Thyroid gland (tissue), 4 donors: ENCODE data around the gene PSMD5. TPM values are rescaled to one million over a fixed set of nuclear protein-coding genes. Genes with fewer than 3 reads are reported as not detected.

Experiments
- DNase-seq, 2 donors: peaks; one replicate each; pipeline ENCODE4 v3.0.0-alpha.2; 2019
- H3K27ac ChIP-seq, 3 donors: fragments of 200-600 bp; sonication (generic); 1 replicate in 2 of 3; 2 replicates in 1 of 3; pipeline ENCODE4 v1.5.1; 2016 to 2019; ENCODE audit warnings: mild to moderate bottlenecking in 1 of 3, moderate library complexity in 1 of 3
- H3K27me3 ChIP-seq: fragments of 200-600 bp; sonication (generic); one replicate; pipeline ENCODE4 v1.5.1; 2019
- H3K36me3 ChIP-seq, 2 donors: fragments of 200-600 bp; sonication (generic); one replicate each; pipeline ENCODE4 v1.5.1; 2016 to 2019
- H3K4me1 ChIP-seq, 2 donors: fragments of 200-600 bp; sonication (generic); one replicate each; pipeline ENCODE4 v1.5.1; 2017 to 2019
- H3K4me3 ChIP-seq, 3 donors: fragments of 200-600 bp; sonication (generic); replicated peaks in 1 of 3; 1 replicate in 2 of 3; 2 replicates in 1 of 3; pipeline ENCODE4 v1.5.1; 2016; ENCODE audit warnings: mild to moderate bottlenecking in 1 of 3
- H3K9me3 ChIP-seq: fragments of 200-600 bp; sonication (generic); one replicate; pipeline ENCODE4 v1.5.1; 2017
- CTCF ChIP-seq, 6 experiments: fragments of 200-600 bp in 3 of 6; fragments of 450-650 bp in 3 of 6; sonication (generic) in 3 of 6; IDR thresholded peaks; one replicate each; pipeline ENCODE4 v1.5.1; 2016 to 2019; ENCODE audit warnings: antibody characterized with exemption in 6 of 6, mild to moderate bottlenecking in 2 of 6, inconsistent platforms in 1 of 6, moderate library complexity in 1 of 6
- POLR2A ChIP-seq, 2 donors: fragments of 450-650 bp; IDR thresholded peaks; one replicate each; pipeline ENCODE4 v1.6.1; 2017; ENCODE audit warnings: antibody characterized with exemption in 2 of 2, mild to moderate bottlenecking in 2 of 2, moderate library complexity in 1 of 2
- WGBS, 2 donors: methylation state at CpG; one replicate each; pipeline ENCODE4 v1.1.5; 2017; 5-methylcytosine and 5-hydroxymethylcytosine counted together
- intact Hi-C: fragments of 100-400 bp; cut with DNase I; formaldehyde crosslinking; loops from one replicate; pipeline ENCODE4 v1.15.1; 2023
- total RNA-seq, 4 donors: library from RNA; depleted of rRNA; stranded (reverse); fragments of >200 nt; gene quantifications; one replicate each; pipeline ENCODE4 v1.2.3, GENCODE V29; 2016

PSMD5 gene
- total RNA-seq, 4 donors from 2014 or later: 34.8 to 38.6 (median 36.5) TPM

GRCh38 chr9:120875195-120875565, 32.5 kb upstream of the PSMD5 start:
- intact Hi-C loops: loop anchor here (5.0 kb wide), 1 partner anchor 62 kb away; no protein-coding TSS in a partner anchor
- no peak overlapping the region for H3K4me3 ChIP-seq
- H3K4me1 ChIP-seq: peaks cover 5 to 6% of the 10 kb centered on the region in 2 donors
- 87 to 90% methylated on average over 4 of the region's 4 CpGs for WGBS, 2 donors
- DNase-seq: no peak
- TF ChIP-seq POLR2A (IDR thresholded peaks at IDR 0.05): no peak
- TF ChIP-seq CTCF (IDR thresholded peaks at IDR 0.05): no peak
- H3K36me3 ChIP-seq: no peaks in the 10 kb centered on the region
- no peaks in the 10 kb centered on the region for H3K27me3 ChIP-seq
- no peaks in the 10 kb centered on the region for H3K9me3 ChIP-seq
- peak overlapping the region in 1 of 3 donors; percentile 92 for H3K27ac ChIP-seq

GRCh38 chr9:120874226-120875194, 31.8 kb upstream of the PSMD5 start:
- no peaks in the 10 kb centered on the region for H3K27me3 ChIP-seq
- H3K4me1 ChIP-seq: peaks cover 5 to 6% of the 10 kb centered on the region in 2 donors
- no peaks in the 10 kb centered on the region for H3K36me3 ChIP-seq
- no peak overlapping the region for H3K27ac ChIP-seq
- intact Hi-C loops: loop anchor here (5.0 kb wide), 2 partner anchors 53 to 63 kb away; partner anchors contain the start of gene TRAF1
- no peaks in the 10 kb centered on the region for H3K9me3 ChIP-seq
- TF ChIP-seq CTCF (IDR thresholded peaks at IDR 0.05): no peak
- no peak overlapping the region for H3K4me3 ChIP-seq
- DNase-seq: no peak
- 89 to 95% methylated on average over 7 to 10 of the region's 10 CpGs for WGBS, 2 donors

- peak; percentile 44 to 49 for DNase-seq
- H3K4me1 ChIP-seq: peaks cover 5 to 6% of the 10 kb centered on the region in 2 donors
- 76 to 78% methylated on average over 4 of the region's 4 CpGs for WGBS, 2 donors
- H3K4me3 ChIP-seq: no peak overlapping the region
- H3K36me3 ChIP-seq: no peaks in the 10 kb centered on the region
- intact Hi-C loops: loop anchor here (5.0 kb wide), 1 partner anchor 54 kb away; the partner anchor contains the start of gene TRAF1
- H3K9me3 ChIP-seq: no peaks in the 10 kb centered on the region
- TF ChIP-seq CTCF (IDR thresholded peaks at IDR 0.05) (no peak), POLR2A (IDR thresholded peaks at IDR 0.05) (no peak)
- peak overlapping the region in 1 of 3 donors; percentile 1 for H3K27ac ChIP-seq
- H3K27me3 ChIP-seq: no peaks in the 10 kb centered on the region
These were observed 30.8 kb upstream of the PSMD5 start for GRCh38 chr9:120873512-120873911.

- no peak for DNase-seq
- no peaks in the 10 kb centered on the region for H3K9me3 ChIP-seq
- peaks cover 6 to 10% of the 10 kb centered on the region in 2 donors for H3K4me1 ChIP-seq
- TF ChIP-seq CTCF (IDR thresholded peaks at IDR 0.05): no peak
- TF ChIP-seq POLR2A (IDR thresholded peaks at IDR 0.05): no peak
- 98 to 100% methylated on average over 3 of the region's 3 CpGs for WGBS, 2 donors
- no peak overlapping the region for H3K4me3 ChIP-seq
- H3K27me3 ChIP-seq: no peaks in the 10 kb centered on the region
- H3K36me3 ChIP-seq: no peaks in the 10 kb centered on the region
- intact Hi-C loops: loop anchor here (5.0 kb wide), 1 partner anchor 54 kb away; the partner anchor contains the start of gene TRAF1
- H3K27ac ChIP-seq: peak overlapping the region in 1 of 3 donors; percentile 1
These were observed 30.2 kb upstream of the PSMD5 start for GRCh38 chr9:120872791-120873502.
